ENCODE measurements around the gene IP6K1. TPM values are rescaled to one million over a fixed set of nuclear protein-coding genes. Genes with fewer than 3 reads are reported as not detected.

The IP6K1 gene
- total RNA-seq, 2 experiments from 2014 or later = 33.3 to 36.0 TPM

- H3K4me3 ChIP-seq (ENCODE audit: low read length) = no peak overlapping the region
Observed at GRCh38 chr3:49759226-49759625, 27.1 kb downstream of the IP6K1 start.

DNA sequence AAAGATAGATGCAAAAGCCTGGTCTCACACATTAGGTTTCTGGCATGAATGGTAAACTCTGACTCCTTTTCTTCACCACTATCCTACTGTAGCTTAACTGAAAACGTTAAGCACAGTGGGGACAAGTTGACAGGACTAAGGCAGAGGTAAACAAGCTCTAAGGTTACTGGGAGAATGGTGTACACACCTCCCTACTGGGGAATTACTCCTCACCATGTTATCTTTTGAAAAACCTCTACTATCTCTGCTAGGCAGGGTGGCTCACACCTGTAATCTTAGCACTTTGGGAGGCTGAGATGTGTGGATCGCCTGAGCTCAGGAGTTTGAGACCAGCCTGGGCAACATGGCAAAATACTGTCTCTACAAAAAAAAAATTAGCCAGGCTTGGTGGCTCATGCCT is 29.1 kb downstream of the IP6K1 start:
- no peaks in the 10 kb centered on the region for H3K27me3 ChIP-seq (ENCODE audit: control insufficient read depth in 1 of 2, insufficient read depth in 2 of 2, low read length in 2 of 2)
- H3K36me3 Mint-ChIP-seq (ENCODE audit: low read depth) = peaks cover 34% of the 10 kb centered on the region
- no peaks in the 10 kb centered on the region for H3K27me3 Mint-ChIP-seq
- peaks cover 52% of the 10 kb centered on the region for H3K4me1 Mint-ChIP-seq (ENCODE audit: low read depth)
- ChIA-PET POLR2A (interaction anchor here (0.9 kb wide), 1 partner anchor 13 kb away, joined by 3 read pairs; no protein-coding TSS in a partner anchor), CTCF (no interaction called here)
- ATAC-seq (ENCODE audit: poor library complexity) = no peak
- H3K9me3 ChIP-seq (ENCODE audit: control insufficient read depth in 1 of 2, insufficient read depth in 1 of 2, low read length in 2 of 2) = no peaks in the 10 kb centered on the region
- DNase-seq = no peak
- H3K4me1 ChIP-seq (ENCODE audit: insufficient read depth, low read length) = peaks cover 3% of the 10 kb centered on the region
- no peak overlapping the region for H3K4me3 Mint-ChIP-seq
- H3K27ac ChIP-seq (ENCODE audit: low read depth in 1 of 2, low read length in 2 of 2) = no peak overlapping the region
- no peaks in the 10 kb centered on the region for H3K9me3 Mint-ChIP-seq
- TF ChIP-seq CTCF (IDR thresholded peaks at IDR 0.05) = no peak
- peaks cover 11% of the 10 kb centered on the region for H3K36me3 ChIP-seq (ENCODE audit: insufficient read depth, low read length)
- H3K4me3 ChIP-seq (ENCODE audit: low read length) = no peak overlapping the region
- intact Hi-C loops (cut with DNase I, micrococcal nuclease) = no loop called here
- no peak overlapping the region for H3K27ac Mint-ChIP-seq

More at GRCh38 chr3:49759226-49759625, 27.1 kb downstream of the IP6K1 start:
- peaks cover 27% of the 10 kb centered on the region for H3K36me3 Mint-ChIP-seq (ENCODE audit: low read depth)
- H3K27me3 ChIP-seq (ENCODE audit: control insufficient read depth in 1 of 2, insufficient read depth in 2 of 2, low read length in 2 of 2) = no peaks in the 10 kb centered on the region
- H3K27me3 Mint-ChIP-seq = no peaks in the 10 kb centered on the region
- no peaks in the 10 kb centered on the region for H3K9me3 Mint-ChIP-seq
- peaks cover 40% of the 10 kb centered on the region for H3K4me1 Mint-ChIP-seq (ENCODE audit: low read depth)
- no peaks in the 10 kb centered on the region for H3K9me3 ChIP-seq (ENCODE audit: control insufficient read depth in 1 of 2, insufficient read depth in 1 of 2, low read length in 2 of 2)
- POLR2A ChIA-PET = interaction anchor here (0.8 kb wide), 1 partner anchor 27 kb away, joined by 3 read pairs; the partner anchor contains the start of gene IP6K1
- intact Hi-C loops (cut with DNase I, micrococcal nuclease) = no loop called here
- no peak for DNase-seq
- no peak overlapping the region for H3K27ac ChIP-seq (ENCODE audit: low read depth in 1 of 2, low read length in 2 of 2)
- peaks cover 3% of the 10 kb centered on the region for H3K4me1 ChIP-seq (ENCODE audit: insufficient read depth, low read length)
- no peak for TF ChIP-seq CTCF (IDR thresholded peaks at IDR 0.05)
- H3K4me3 Mint-ChIP-seq = no peak overlapping the region
- no peak for ATAC-seq (ENCODE audit: poor library complexity)
- CTCF ChIA-PET = no interaction called here
- H3K36me3 ChIP-seq (ENCODE audit: insufficient read depth, low read length) = peaks cover 14% of the 10 kb centered on the region
- no peak overlapping the region for H3K27ac Mint-ChIP-seq

- peaks cover 52% of the 10 kb centered on the region for H3K4me1 Mint-ChIP-seq (ENCODE audit: low read depth)
- Histone ChIP-seq H3K4me1 (ENCODE audit: insufficient read depth, low read length) (peaks cover 3% of the 10 kb centered on the region), H3K4me3 (ENCODE audit: low read length) (no peak overlapping the region), H3K27ac (ENCODE audit: low read depth in 1 of 2, low read length in 2 of 2) (no peak overlapping the region), H3K36me3 (ENCODE audit: insufficient read depth, low read length) (peaks cover 7% of the 10 kb centered on the region), H3K9me3 (ENCODE audit: control insufficient read depth in 1 of 2, insufficient read depth in 1 of 2, low read length in 2 of 2) (no peaks in the 10 kb centered on the region), H3K27me3 (ENCODE audit: control insufficient read depth in 1 of 2, insufficient read depth in 2 of 2, low read length in 2 of 2) (no peaks in the 10 kb centered on the region)
- H3K9me3 Mint-ChIP-seq = no peaks in the 10 kb centered on the region
- no peak overlapping the region for H3K4me3 Mint-ChIP-seq
- ATAC-seq (ENCODE audit: poor library complexity) (no peak), DNase-seq (no peak)
- CTCF ChIA-PET = no interaction called here
- peaks cover 34% of the 10 kb centered on the region for H3K36me3 Mint-ChIP-seq (ENCODE audit: low read depth)
- intact Hi-C loops (cut with DNase I, micrococcal nuclease) = no loop called here
- no peak overlapping the region for H3K27ac Mint-ChIP-seq
- no peak for TF ChIP-seq CTCF (IDR thresholded peaks at IDR 0.05)
- H3K27me3 Mint-ChIP-seq = no peaks in the 10 kb centered on the region
- POLR2A ChIA-PET = no interaction called here
Observed at GRCh38 chr3:49756036-49756435, 30.3 kb downstream of the IP6K1 start.

Measured in CD4-positive, alpha-beta T cell (primary cell).